ENCODE data around the gene SIX3.

DNA sequence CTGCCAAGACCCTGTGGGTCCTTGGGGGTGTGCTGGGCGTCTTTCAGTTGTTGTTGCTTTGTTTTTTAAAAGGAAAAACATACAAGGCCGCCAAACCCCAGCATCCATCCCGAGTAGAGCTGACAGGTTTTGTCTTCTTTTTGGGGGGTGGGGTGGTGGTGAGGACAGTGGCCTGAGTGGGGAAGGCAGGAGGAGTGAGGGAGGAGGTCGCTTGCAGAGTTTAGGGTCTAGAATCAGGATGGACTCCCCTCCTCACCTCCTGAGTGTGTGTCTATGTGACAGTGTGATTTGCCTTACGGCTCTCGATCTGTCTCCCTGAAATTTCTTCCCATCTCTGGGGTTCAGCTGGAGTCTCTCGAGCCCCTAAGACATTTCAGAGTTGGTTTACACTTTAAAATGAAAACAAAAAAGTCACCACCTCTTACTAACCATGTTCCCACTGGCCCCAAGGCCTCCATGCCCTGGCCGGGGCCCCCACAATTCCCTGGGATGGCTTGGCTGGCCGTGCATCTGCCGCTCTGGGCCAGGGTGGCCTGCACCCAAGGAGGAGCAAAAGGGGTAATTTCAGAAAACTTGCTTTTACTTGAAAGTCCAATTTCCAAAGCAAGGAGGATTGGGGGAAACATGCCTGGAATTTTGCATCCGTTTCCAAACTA, 5.0 kb downstream of the SIX3 start:
- TF ChIP-seq SOX15 (CRISPR knock-in tag; IDR thresholded peaks at IDR 0.05) (no peak), ZNF396 (CRISPR knock-in tag; IDR thresholded peaks at IDR 0.05; ENCODE audit: borderline replicate concordance) (no peak), CTCF (IDR thresholded peaks at IDR 0.05) (no peak), MXD4 (CRISPR knock-in tag; IDR thresholded peaks at IDR 0.05; ENCODE audit: borderline replicate concordance) (no peak), CBFB (CRISPR knock-in tag; IDR thresholded peaks at IDR 0.05; ENCODE audit: low read depth) (no peak), ZBTB43 (CRISPR knock-in tag; IDR thresholded peaks at IDR 0.05) (no peak)
- TF ChIP-seq, protein P1, sequence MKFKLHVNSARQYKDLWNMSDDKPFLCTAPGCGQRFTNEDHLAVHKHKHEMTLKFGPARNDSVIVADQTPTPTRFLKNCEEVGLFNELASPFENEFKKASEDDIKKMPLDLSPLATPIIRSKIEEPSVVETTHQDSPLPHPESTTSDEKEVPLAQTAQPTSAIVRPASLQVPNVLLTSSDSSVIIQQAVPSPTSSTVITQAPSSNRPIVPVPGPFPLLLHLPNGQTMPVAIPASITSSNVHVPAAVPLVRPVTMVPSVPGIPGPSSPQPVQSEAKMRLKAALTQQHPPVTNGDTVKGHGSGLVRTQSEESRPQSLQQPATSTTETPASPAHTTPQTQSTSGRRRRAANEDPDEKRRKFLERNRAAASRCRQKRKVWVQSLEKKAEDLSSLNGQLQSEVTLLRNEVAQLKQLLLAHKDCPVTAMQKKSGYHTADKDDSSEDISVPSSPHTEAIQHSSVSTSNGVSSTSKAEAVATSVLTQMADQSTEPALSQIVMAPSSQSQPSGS (CRISPR knock-in tag; IDR thresholded peaks at IDR 0.05; ENCODE audit: borderline replicate concordance, low read depth) = no peak
